GM06990 (cell line): Measurements from ENCODE around the gene TYMS.

ENCODE experiments used
- DNase-seq: peaks from one replicate; pipeline ENCODE4 v3.0.0-alpha.2; 2011; ENCODE audit not compliant: insufficient read length; ENCODE audit errors: extremely low read depth
- H3K27me3 ChIP-seq: replicated peaks from 2 replicates; pipeline ENCODE4 v1.6.0; 2011; ENCODE audit warnings: low read length; ENCODE audit not compliant: control insufficient read depth, insufficient read depth
- H3K36me3 ChIP-seq: 2 replicates; pipeline ENCODE4 v1.5.1; 2011; ENCODE audit warnings: low read length; ENCODE audit not compliant: control insufficient read depth, insufficient read depth
- H3K4me3 ChIP-seq: replicated peaks from 2 replicates; pipeline ENCODE4 v1.5.1; 2011; ENCODE audit warnings: low read depth, mild to moderate bottlenecking, control low read depth, low read length
- TF ChIP-seq, protein P1 (sequence below): IDR thresholded peaks from 2 replicates; pipeline ENCODE4 v1.5.1; 2011; ENCODE audit warnings: low read length, control low read depth, mild to moderate bottlenecking, inconsistent platforms; ENCODE audit not compliant: insufficient read depth, poor library complexity, severe bottlenecking

The TYMS gene

DNA sequence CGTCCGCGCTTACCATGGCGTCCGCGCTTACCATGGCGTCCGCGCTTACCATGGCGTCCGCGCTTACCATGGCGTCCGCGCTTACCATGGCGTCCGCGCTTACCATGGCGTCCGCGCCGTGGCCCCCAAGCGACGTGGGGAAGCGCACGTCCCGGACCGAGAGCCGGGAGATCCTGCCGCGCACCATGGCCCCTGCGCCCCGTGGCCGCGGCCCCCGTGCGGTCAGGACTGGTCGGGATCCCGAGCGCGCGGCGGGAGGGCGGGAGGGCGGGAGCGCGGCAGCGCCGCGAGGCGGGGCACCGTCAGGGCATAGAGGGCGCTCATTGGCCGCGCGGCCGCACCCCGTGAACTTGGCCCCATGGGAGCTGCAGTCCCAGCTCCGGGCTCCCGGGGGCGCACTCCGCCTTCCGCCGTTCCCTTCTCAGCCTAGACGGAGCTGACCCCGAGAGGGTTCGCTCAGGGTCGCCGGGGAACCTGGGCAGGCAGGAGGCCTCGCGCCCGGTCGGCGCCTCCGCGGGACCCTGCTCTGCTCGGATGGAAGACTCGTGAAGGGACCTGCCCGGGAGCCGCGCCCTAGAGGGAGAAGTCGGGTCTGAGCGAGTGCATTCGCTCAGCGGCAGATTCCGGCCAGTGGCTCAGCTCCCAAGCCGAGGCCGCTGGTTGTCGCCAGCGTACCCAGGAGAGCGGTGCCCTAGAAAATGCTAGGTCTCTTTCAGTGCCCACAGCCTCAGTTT is 55.1 kb downstream of the TYMS start, which contains the start of gene ENOSF1:
Gene ENOSF1, minus strand, starts transcription at position 230 of the 734 bp plus-strand sequence. Its CDS starts 43 bp downstream, at position 187.
- Histone ChIP-seq H3K36me3 (no peaks in the 10 kb centered on the region), H3K4me3 (peak within 1 kb of the TSS; percentile 84), H3K27me3 (no peaks in the 10 kb centered on the region)
- TF ChIP-seq, protein P1, sequence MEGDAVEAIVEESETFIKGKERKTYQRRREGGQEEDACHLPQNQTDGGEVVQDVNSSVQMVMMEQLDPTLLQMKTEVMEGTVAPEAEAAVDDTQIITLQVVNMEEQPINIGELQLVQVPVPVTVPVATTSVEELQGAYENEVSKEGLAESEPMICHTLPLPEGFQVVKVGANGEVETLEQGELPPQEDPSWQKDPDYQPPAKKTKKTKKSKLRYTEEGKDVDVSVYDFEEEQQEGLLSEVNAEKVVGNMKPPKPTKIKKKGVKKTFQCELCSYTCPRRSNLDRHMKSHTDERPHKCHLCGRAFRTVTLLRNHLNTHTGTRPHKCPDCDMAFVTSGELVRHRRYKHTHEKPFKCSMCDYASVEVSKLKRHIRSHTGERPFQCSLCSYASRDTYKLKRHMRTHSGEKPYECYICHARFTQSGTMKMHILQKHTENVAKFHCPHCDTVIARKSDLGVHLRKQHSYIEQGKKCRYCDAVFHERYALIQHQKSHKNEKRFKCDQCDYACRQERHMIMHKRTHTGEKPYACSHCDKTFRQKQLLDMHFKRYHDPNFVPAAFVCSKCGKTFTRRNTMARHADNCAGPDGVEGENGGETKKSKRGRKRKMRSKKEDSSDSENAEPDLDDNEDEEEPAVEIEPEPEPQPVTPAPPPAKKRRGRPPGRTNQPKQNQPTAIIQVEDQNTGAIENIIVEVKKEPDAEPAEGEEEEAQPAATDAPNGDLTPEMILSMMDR: peak; percentile 75
- DNase-seq: peak; percentile 89

DNA sequence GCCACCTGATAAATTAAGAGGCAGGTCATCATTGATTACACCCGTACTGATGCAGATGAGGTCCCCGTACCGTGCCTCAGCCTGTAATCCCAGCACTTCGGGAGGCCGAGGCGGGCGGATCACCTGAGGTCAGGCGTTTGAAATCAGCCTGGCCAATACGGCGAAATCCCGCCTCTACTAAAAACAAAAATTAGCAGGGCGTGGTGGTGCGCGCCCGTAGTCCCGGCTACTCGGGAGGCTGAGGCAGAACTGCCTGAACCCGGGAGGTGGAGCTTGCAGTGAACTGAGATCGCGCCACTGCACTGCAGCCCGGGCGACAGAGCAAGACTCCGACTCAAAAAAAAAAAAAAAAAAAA is 55.7 kb downstream of the TYMS start:
- no peak for DNase-seq
- Histone ChIP-seq H3K27me3 (no peaks in the 10 kb centered on the region), H3K4me3 (no peak overlapping the region), H3K36me3 (no peaks in the 10 kb centered on the region)
- TF ChIP-seq, protein P1: no peak

DNA sequence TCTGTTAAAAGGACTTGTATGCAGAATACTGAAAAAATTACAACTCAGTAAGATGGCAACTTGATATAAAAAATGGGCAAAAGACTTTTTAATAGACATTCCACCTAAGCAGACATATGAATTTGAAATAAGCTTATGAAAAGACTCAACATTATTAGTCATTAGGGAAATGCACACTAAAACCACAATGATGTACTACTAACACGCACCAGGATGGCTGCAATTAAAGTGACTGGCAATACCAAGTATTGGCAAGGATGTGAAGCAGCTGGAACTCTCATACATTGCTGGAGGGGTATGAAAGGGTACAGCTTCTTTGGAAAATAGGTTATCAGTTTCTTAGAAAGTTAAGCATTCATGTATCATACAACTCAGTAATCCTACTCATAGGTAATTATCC is 58.2 kb downstream of the TYMS start:
- H3K4me3 ChIP-seq: no peak overlapping the region
- H3K27me3 ChIP-seq: no peaks in the 10 kb centered on the region
- no peaks in the 10 kb centered on the region for H3K36me3 ChIP-seq
- DNase-seq: no peak
- TF ChIP-seq, protein P1: no peak

DNA sequence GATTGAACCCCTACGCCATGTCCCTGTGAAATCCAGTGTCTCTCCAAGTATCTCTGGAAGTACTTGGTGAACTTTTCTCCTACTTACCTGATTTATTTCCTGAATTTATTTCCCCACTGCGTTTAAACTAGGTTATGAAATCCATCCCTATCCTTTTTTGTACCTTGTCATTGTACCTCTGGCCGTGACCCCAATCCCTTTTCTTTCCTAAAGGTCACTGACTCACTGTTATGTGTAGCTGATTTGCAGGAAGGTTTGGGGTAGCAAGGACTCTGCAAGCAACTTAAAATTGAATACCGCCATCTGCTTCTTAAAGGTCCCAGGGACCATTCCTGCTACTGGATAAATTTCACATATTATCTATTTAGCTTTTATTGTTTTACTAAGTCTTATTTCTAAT is 59.5 kb downstream of the TYMS start:
- TF ChIP-seq, protein P1: no peak
- DNase-seq: no peak
- no peaks in the 10 kb centered on the region for H3K27me3 ChIP-seq
- no peaks in the 10 kb centered on the region for H3K36me3 ChIP-seq
- H3K4me3 ChIP-seq: no peak overlapping the region
